Activated CD4-positive, alpha-beta T cell treated with anti-CD3 and anti-CD28 coated beads for 1 hour (primary cell): ENCODE results near the gene RFK.
"Not testable (repeated sequence)": the region's sequence is repeated elsewhere in the genome, so short reads cannot be mapped to it uniquely, and the experiment has no call there.

Source experiments
- DNase-seq: peaks from one replicate; pipeline ENCODE4 v3.0.0-alpha.2; 2020

RFK gene

GRCh38 chr9:76369583-76369982 lies 24.6 kb downstream of the RFK start:
- no peak for DNase-seq

- DNase-seq, result no peak
Observed at GRCh38 chr9:76366275-76366674, 28.0 kb downstream of the RFK start.

- no peak for DNase-seq
Observed at GRCh38 chr9:76365028-76365427, 29.2 kb downstream of the RFK start.

GRCh38 chr9:76363032-76363395 lies 31.2 kb downstream of the RFK start:
- no peak for DNase-seq

- DNase-seq, result not testable (repeated sequence)
Observed at GRCh38 chr9:76362332-76363031, 31.7 kb downstream of the RFK start.

- no peak for DNase-seq
Observed at GRCh38 chr9:76359766-76360165, 34.5 kb downstream of the RFK start.

- no peak for DNase-seq
Observed at GRCh38 chr9:76359365-76359764, 34.9 kb downstream of the RFK start.

- no peak for DNase-seq
Observed at GRCh38 chr9:76358628-76359280, 35.5 kb downstream of the RFK start.

GRCh38 chr9:76357555-76357954 lies 36.7 kb downstream of the RFK start:
- no peak for DNase-seq

GRCh38 chr9:76355886-76356285 lies 38.3 kb downstream of the RFK start:
- DNase-seq, result no peak

GRCh38 chr9:76354221-76354620 lies 40.0 kb downstream of the RFK start:
- no peak for DNase-seq

- no peak for DNase-seq
Observed at GRCh38 chr9:76353280-76353679, 40.9 kb downstream of the RFK start.

GRCh38 chr9:76352026-76352620 lies 42.1 kb downstream of the RFK start:
- DNase-seq, result no peak

- DNase-seq, result no peak
Observed at GRCh38 chr9:76351006-76351405, 43.2 kb downstream of the RFK start.

GRCh38 chr9:76349865-76350264 lies 44.4 kb downstream of the RFK start:
- no peak for DNase-seq

GRCh38 chr9:76342858-76343257 lies 51.4 kb downstream of the RFK start:
- DNase-seq, result no peak

- no peak for DNase-seq
Observed at GRCh38 chr9:76342201-76342600, 52.0 kb downstream of the RFK start.

- DNase-seq, result no peak
Observed at GRCh38 chr9:76341616-76342015, 52.6 kb downstream of the RFK start.

- DNase-seq, result no peak
Observed at GRCh38 chr9:76338418-76338817, 55.8 kb downstream of the RFK start.

GRCh38 chr9:76336027-76336426 lies 58.2 kb downstream of the RFK start:
- DNase-seq, result no peak
